ELF-1 (cell line): Measurements from ENCODE around the gene ABCA6.
A peak's percentile ranks its signal among the peaks of the same experiment; 100 is the strongest.

Experiments used
- DNase-seq: peaks from one replicate; pipeline ENCODE4 v3.0.0-alpha.2; 2016; ENCODE audit warnings: low read depth, low spot score

The ABCA6 gene

DNA sequence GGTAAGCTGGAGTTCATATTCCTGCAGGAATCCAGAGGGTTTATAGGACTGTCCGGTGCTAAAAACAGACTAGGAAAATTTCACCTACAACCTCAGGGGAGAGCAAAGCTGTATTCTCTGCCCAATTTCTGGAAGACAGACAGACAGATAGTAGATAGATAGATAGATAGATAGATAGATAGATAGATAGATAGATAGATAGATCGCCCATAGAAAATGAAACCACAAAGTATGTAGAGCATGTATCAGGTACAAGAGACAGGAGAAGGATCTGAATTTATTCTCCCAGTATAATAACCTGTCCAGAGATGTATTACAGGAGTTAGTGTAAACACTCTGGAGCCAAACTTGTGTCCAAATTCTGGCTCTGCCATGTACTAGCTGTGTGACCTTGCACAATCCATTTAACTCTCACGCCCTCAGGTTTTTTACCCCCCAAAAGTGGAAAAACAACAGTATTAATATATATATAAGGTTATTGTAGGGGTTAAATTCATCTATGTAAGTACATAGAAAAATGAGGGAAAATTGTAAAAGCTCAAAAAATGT, 2.1 kb upstream of the ABCA6 start:
- DNase-seq = no peak

DNA sequence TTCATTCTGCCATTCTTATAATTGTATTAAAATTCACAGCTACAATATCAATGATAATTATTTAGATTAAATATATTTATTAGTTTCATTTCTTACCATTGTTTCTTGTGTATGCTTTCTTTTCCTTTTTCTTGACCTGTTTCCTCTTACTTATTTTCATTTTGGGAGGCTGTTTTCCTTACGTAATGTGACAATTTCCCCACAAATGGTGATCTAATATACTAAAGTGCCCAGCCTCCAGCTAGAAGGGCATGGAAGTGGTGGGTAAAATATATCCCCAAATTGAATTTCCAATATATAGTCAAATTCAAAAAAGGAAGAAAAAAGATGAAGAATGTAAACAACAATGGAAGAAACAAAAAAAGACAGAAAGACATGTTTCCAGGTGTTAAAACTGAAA, 1.5 kb upstream of the ABCA6 start:
- DNase-seq = no peak

DNA sequence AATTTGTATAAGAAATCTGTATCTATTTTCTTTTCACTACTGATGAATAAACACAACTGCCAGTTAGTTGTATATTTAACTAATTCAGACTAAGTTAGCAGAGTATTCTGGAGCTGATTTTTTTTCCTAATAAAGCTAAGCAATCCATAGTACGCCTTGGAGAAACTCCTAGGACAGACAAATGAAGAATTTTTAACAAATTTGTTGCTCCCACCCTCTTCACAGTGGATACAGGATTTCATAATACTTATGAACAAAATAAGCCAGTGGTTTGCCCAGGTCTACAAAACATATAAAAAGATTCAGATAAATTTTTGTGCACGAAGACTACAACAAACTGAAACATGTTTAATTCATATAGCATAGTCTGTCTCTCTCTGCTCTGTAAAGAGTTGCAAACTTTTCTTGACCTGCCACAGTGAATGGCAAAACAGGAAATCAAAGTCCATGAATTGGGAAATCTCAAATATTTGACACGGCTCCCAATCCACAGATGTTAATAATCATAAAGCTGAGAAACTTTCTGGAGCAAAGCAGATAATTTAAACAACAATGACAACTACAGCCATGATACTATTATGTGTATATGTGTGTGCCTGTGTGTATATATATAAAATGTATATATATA, 594 bp upstream of the ABCA6 start:
- DNase-seq = no peak

GRCh38 chr17:69134112-69134511, 7.6 kb downstream of the ABCA6 start:
- no peak for DNase-seq

- DNase-seq = no peak
Observed at GRCh38 chr17:69130627-69131296, 10.9 kb downstream of the ABCA6 start.

- no peak for DNase-seq
Observed at GRCh38 chr17:69123626-69124025, 18.1 kb downstream of the ABCA6 start.

DNA sequence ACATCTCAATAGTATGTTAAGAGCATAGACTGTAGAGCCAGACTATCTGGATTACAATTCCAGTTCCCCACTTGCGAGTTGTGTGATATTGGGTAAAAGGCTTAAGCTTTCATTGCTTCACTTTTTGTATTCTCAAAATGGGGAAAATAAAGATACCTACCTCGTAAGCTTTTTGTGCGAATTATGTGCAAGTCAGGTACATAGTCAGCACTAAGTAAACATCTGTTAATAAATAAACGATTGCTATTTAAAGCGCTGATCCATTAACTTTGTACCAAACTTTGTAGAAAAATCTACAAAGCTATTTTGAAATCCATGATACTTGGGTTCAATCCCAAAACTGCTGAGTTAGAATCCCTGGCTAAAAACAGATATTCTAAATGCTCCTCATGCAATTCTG, 19.6 kb downstream of the ABCA6 start:
- no peak for DNase-seq

GRCh38 chr17:69117855-69118784, 23.6 kb downstream of the ABCA6 start:
- DNase-seq = no peak

- no peak for DNase-seq
Observed at GRCh38 chr17:69111794-69112193, 29.9 kb downstream of the ABCA6 start.

DNA sequence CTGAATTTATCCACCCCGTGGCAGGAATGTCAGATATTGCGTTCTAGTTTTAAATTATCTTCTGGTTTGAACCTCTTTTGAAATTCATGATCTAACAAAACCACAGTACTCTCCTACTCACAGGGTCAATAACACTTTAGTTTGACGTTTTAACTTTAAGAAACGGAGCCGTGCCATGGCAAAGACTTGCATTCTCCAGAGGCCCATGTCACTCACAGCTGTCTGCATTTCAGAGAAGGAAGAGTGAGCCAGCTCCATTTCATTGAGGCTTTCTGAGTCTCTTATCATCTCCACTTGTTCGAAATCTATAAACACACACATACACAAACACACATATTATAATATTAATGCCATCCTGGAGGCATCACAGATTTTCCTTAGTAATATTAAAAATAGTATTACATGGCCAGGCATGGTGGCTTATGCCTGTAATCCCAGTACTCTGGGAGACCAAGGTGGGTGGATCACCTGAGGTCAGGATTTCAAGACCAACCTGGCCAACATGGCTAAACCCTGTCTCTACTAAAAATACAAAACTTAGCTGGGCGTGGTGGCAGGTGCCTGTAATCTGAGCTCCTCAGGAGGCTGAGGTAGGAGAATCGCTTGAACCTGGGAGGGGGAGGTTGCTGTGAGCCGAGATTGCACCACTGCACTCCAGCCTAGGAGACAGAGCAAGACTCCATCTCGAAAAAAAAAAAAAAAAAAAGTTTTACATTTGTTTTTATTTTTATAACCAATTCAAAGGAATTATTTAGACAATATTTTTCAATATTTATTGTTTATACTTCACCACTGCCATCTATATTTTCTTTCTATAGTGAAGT, 35.6 kb downstream of the ABCA6 start:
- DNase-seq = no peak

GRCh38 chr17:69103557-69104233, 38.0 kb downstream of the ABCA6 start:
- no peak for DNase-seq

DNA sequence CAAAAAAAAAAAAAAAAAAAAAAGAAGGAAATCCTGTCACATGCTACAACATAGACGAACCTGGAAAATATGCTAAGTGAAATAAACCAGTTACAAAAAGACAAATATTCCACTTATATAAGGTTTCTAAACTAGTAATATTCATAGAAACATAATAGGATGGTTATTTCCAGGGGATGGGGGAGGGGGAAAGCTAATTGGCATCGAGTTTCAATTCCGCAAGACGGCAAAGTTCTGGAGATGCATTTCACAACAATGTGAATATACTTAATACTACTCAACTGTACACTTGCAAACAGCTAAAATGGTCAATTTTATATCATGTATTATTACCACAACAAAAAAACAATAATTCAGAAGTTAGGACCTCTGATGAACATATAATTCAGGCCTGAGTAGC, 43.1 kb downstream of the ABCA6 start:
- no peak for DNase-seq

DNA sequence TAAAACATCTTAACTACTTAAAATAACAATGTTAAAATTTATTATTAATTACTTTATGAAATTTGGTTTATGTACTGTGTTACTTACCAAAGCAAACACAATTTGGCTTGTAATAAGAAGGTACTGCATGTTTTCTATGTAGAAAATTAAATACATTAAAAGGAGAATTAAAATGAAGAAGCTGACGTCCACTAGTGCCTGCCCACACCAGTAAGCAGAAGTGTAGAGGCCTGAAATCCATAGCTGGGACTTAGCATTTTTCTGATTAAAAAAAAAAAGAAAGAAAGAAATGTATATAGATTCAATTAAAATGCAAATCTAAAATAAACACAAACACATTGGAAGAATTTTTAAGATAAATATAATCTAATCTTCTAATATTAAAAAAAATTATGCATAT, 45.2 kb downstream of the ABCA6 start:
- no peak for DNase-seq

DNA sequence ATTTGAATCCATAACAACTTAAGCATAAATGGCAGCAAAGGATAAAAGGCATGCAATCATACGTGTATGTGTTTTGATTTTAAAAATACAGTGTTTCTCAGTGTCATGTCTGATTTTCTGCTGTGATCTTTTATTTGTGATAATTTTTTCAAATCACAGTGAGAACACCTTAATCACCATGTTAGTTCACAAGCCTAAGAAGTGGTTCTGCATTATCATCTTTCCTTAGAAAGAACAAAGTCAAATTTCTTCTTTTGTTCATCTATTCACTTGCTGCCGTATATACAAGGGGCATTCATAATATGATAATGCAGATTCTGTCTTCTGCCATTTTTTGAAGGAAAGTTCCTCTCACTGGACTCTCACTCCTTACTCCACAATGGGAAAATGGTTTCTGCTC, 47.7 kb downstream of the ABCA6 start:
- no peak for DNase-seq

DNA sequence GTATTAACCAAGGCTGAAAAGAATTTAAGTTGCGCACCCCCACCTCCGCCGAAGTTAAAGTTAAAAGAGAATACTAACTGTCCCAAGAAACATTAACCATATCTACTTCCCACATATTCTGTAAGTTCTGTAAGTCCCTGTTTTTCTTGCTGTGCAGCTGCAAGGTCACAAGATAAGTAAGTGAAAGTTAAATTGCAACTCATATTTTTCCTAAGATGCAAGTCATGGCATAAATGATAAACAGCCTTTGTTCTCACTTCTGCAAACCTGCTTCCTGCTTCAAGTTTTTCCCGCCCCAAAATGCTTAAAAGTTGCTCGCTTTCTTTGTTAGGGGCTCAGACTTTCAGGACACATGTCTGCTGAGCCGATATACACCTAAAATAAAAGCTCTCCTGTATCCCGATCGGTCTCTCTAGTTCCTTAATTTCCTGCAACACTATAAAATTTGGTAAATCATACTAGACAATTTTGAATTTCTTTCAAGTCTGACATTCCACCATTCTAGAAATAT, 48.4 kb downstream of the ABCA6 start:
- no peak for DNase-seq

DNA sequence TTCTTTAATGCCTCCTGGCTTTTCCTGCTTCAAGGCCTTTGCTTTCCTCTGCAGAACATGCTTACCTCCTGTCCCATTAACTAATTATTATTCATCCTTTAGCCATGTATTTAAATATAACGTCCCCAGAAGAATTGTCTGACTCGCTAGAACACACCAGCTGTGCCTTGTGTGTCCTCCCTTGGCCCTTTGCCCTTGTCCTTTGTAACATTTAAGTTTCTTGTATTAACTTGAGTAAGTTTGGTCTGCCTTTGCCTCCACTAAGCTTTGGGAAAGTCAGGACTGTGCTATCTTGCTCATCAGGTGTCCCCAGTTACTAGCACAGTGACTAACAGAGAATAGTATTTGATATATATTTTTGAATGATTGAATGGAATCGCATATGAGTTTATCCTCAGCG, 51.3 kb downstream of the ABCA6 start:
- DNase-seq = no peak

GRCh38 chr17:69088643-69089200, 53.0 kb downstream of the ABCA6 start:
- DNase-seq = no peak

GRCh38 chr17:69086641-69087040, 55.1 kb downstream of the ABCA6 start:
- DNase-seq = no peak

- DNase-seq = peak; percentile 58
Observed at GRCh38 chr17:69084911-69085310, 56.8 kb downstream of the ABCA6 start.

- DNase-seq = no peak
Observed at GRCh38 chr17:69082696-69083095, 59.0 kb downstream of the ABCA6 start.
